HUES64 (cell line): Measurements from ENCODE around the gene NR2F1.

Source experiments
- H3K27ac ChIP-seq: 2 replicates; pipeline ENCODE4 v1.7.0; 2013; ENCODE audit warnings: low read depth, low read length, inconsistent platforms
- H3K27me3 ChIP-seq: 2 replicates; pipeline ENCODE4 v1.6.1; 2013; ENCODE audit warnings: mild to moderate bottlenecking, low read length; ENCODE audit not compliant: insufficient read depth
- H3K36me3 ChIP-seq: 2 replicates; pipeline ENCODE4 v1.6.1; 2013; ENCODE audit warnings: mild to moderate bottlenecking, low read length; ENCODE audit not compliant: insufficient read depth
- H3K4me1 ChIP-seq: 2 replicates; pipeline ENCODE4 v1.6.1; 2013; ENCODE audit warnings: mild to moderate bottlenecking, low read length, moderate library complexity; ENCODE audit not compliant: insufficient read depth
- H3K4me3 ChIP-seq: 2 replicates; pipeline ENCODE4 v1.5.1; 2013; ENCODE audit warnings: mild to moderate bottlenecking, low read length, moderate library complexity
- H3K9ac ChIP-seq: 2 replicates; pipeline ENCODE4 v1.6.1; 2013; ENCODE audit warnings: mild to moderate bottlenecking, low read depth, low read length
- H3K9me3 ChIP-seq: 2 replicates; pipeline ENCODE4 v1.6.1; 2013; ENCODE audit warnings: low read depth, low read length; ENCODE audit not compliant: insufficient read depth
- WGBS: fragments of 150-250, 120-280 bp; methylation state at CpG from one replicate; pipeline ENCODE4 v1.1.7; 2013; ENCODE audit warnings: missing lambda C conversion rate; 5-methylcytosine and 5-hydroxymethylcytosine counted together

Gene NR2F1

GRCh38 chr5:93610581-93611272 lies 27.7 kb downstream of the NR2F1 start:
- 4% methylated on average over 17 of the region's 17 CpGs for WGBS
- H3K4me1 ChIP-seq: peaks cover 34% of the 10 kb centered on the region
- H3K36me3 ChIP-seq: no peaks in the 10 kb centered on the region
- H3K27me3 ChIP-seq: peaks cover 100% of the 10 kb centered on the region
- H3K9me3 ChIP-seq: no peaks in the 10 kb centered on the region
- no peak overlapping the region for H3K4me3 ChIP-seq
- H3K27ac ChIP-seq: no peak overlapping the region
- H3K9ac ChIP-seq: no peak overlapping the region

GRCh38 chr5:93611273-93611975 lies 28.4 kb downstream of the NR2F1 start:
- Histone ChIP-seq H3K9me3 (no peaks in the 10 kb centered on the region), H3K27me3 (peaks cover 100% of the 10 kb centered on the region), H3K4me3 (peak overlapping the region; percentile 29; the same call in 1 of the 2 replicates), H3K9ac (no peak overlapping the region), H3K27ac (no peak overlapping the region), H3K4me1 (peaks cover 34% of the 10 kb centered on the region), H3K36me3 (no peaks in the 10 kb centered on the region)
- 2% methylated on average over 7 of the region's 9 CpGs for WGBS

GRCh38 chr5:93611976-93612854 lies 29.2 kb downstream of the NR2F1 start:
- H3K9me3 ChIP-seq: no peaks in the 10 kb centered on the region
- no peak overlapping the region for H3K27ac ChIP-seq
- no peaks in the 10 kb centered on the region for H3K36me3 ChIP-seq
- no peak overlapping the region for H3K9ac ChIP-seq
- peaks cover 30% of the 10 kb centered on the region for H3K4me1 ChIP-seq
- H3K27me3 ChIP-seq: peaks cover 100% of the 10 kb centered on the region
- peak overlapping the region; percentile 29 for H3K4me3 ChIP-seq
- 1% methylated on average over 34 of the region's 43 CpGs for WGBS

GRCh38 chr5:93612855-93613243 lies 29.8 kb downstream of the NR2F1 start:
- H3K4me1 ChIP-seq: peaks cover 27% of the 10 kb centered on the region
- H3K27me3 ChIP-seq: peaks cover 100% of the 10 kb centered on the region
- H3K9me3 ChIP-seq: no peaks in the 10 kb centered on the region
- no peak overlapping the region for H3K27ac ChIP-seq
- H3K9ac ChIP-seq: no peak overlapping the region
- no peaks in the 10 kb centered on the region for H3K36me3 ChIP-seq
- H3K4me3 ChIP-seq: no peak overlapping the region

- WGBS: 25% methylated on average over 8 of the region's 9 CpGs
- H3K27ac ChIP-seq: no peak overlapping the region
- peaks cover 29% of the 10 kb centered on the region for H3K4me1 ChIP-seq
These were observed 33.6 kb downstream of the NR2F1 start for GRCh38 chr5:93616538-93617174.

GRCh38 chr5:93620487-93621326 lies 37.7 kb downstream of the NR2F1 start:
- Histone ChIP-seq H3K9ac (0 out of 2 replicates have a peak overlapping the region, but pooled peaks have one; percentile 5), H3K4me1 (peaks cover 24% of the 10 kb centered on the region), H3K27ac (no peak overlapping the region), H3K4me3 (peak overlapping the region; percentile 64), H3K36me3 (no peaks in the 10 kb centered on the region), H3K27me3 (peaks cover 97% of the 10 kb centered on the region), H3K9me3 (no peaks in the 10 kb centered on the region)
- under 1% methylated on average over 71 of the region's 75 CpGs for WGBS

More at GRCh38 chr5:93616538-93617174, 33.6 kb downstream of the NR2F1 start:
- Histone ChIP-seq H3K36me3 (no peaks in the 10 kb centered on the region), H3K9me3 (no peaks in the 10 kb centered on the region), H3K27me3 (peaks cover 98% of the 10 kb centered on the region), H3K9ac (no peak overlapping the region), H3K4me3 (no peak overlapping the region)

- no peak overlapping the region for H3K27ac ChIP-seq
These were observed 38.3 kb downstream of the NR2F1 start for GRCh38 chr5:93621327-93621798.

GRCh38 chr5:93622240-93622885 lies 39.3 kb downstream of the NR2F1 start:
- no peak overlapping the region for H3K4me3 ChIP-seq
- H3K9me3 ChIP-seq: no peaks in the 10 kb centered on the region

More at GRCh38 chr5:93621327-93621798, 38.3 kb downstream of the NR2F1 start:
- Histone ChIP-seq H3K9ac (0 out of 2 replicates have a peak overlapping the region, but pooled peaks have one; percentile 40), H3K9me3 (no peaks in the 10 kb centered on the region), H3K4me1 (peaks cover 24% of the 10 kb centered on the region), H3K27me3 (peaks cover 91% of the 10 kb centered on the region), H3K4me3 (peak overlapping the region; percentile 64), H3K36me3 (no peaks in the 10 kb centered on the region)
- WGBS: under 1% methylated on average over 41 of the region's 41 CpGs

GRCh38 chr5:93623153-93623552 lies 40.1 kb downstream of the NR2F1 start:
- Histone ChIP-seq H3K27me3 (peaks cover 73% of the 10 kb centered on the region), H3K4me3 (no peak overlapping the region), H3K4me1 (peaks cover 21% of the 10 kb centered on the region), H3K36me3 (no peaks in the 10 kb centered on the region), H3K9me3 (no peaks in the 10 kb centered on the region), H3K9ac (no peak overlapping the region), H3K27ac (no peak overlapping the region)
- 52% methylated on average over 4 of the region's 4 CpGs for WGBS

More at GRCh38 chr5:93622240-93622885, 39.3 kb downstream of the NR2F1 start:
- Histone ChIP-seq H3K9ac (no peak overlapping the region), H3K4me1 (peaks cover 24% of the 10 kb centered on the region), H3K36me3 (no peaks in the 10 kb centered on the region), H3K27me3 (peaks cover 81% of the 10 kb centered on the region), H3K27ac (no peak overlapping the region)
- 46% methylated on average over 4 of the region's 4 CpGs for WGBS
